ENCODE results near the gene RAD18. TPM values are rescaled to one million over a fixed set of nuclear protein-coding genes. Genes with fewer than 3 reads are reported as not detected.
A peak's percentile ranks its signal among the peaks of the same experiment; 100 is the strongest.

RAD18 gene
- total and polyA plus RNA-seq, 11 donors: 0.76 to 6.1 (median 2.5) TPM

DNA sequence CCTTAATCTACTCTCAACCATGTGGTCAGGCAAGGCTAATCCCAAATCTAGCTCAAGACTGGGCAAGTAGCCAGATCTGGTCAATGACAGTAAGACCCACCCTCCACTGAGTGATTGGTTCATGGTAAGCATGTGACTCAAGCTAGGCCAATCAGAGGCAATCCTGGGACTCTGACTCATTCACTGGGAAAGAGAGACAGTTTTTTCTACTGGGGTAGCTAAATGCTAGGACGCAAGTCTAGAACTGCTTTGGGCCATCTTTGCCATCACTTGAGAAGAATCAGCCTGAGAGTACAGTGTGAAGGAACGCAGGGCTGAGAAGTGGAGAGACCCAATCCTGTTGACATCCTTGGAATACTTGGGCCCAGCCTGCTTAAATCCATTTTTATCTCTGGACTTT is 9.4 kb upstream of the RAD18 start:
- no peak overlapping the region for H3K4me3 ChIP-seq
- no peaks in the 10 kb centered on the region for H3K36me3 ChIP-seq
- H3K27me3 ChIP-seq: peaks cover 0 to 2% (median 0%) of the 10 kb centered on the region in 9 donors
- WGBS, 4 donors: 92 to 96% (median 94%) methylated on average over 2 of the region's 2 CpGs
- intact Hi-C loops (cut with DNase I): loop anchor here in 7 of 10 donors (2.0 to 5.0 kb wide), 2 partner anchors 95 to 330 kb away; no protein-coding TSS in a partner anchor
- no peak for TF ChIP-seq POLR2A (IDR thresholded peaks at IDR 0.05)
- TF ChIP-seq, protein P1, sequence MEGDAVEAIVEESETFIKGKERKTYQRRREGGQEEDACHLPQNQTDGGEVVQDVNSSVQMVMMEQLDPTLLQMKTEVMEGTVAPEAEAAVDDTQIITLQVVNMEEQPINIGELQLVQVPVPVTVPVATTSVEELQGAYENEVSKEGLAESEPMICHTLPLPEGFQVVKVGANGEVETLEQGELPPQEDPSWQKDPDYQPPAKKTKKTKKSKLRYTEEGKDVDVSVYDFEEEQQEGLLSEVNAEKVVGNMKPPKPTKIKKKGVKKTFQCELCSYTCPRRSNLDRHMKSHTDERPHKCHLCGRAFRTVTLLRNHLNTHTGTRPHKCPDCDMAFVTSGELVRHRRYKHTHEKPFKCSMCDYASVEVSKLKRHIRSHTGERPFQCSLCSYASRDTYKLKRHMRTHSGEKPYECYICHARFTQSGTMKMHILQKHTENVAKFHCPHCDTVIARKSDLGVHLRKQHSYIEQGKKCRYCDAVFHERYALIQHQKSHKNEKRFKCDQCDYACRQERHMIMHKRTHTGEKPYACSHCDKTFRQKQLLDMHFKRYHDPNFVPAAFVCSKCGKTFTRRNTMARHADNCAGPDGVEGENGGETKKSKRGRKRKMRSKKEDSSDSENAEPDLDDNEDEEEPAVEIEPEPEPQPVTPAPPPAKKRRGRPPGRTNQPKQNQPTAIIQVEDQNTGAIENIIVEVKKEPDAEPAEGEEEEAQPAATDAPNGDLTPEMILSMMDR (IDR thresholded peaks at IDR 0.05): no peak
- no peaks in the 10 kb centered on the region for H3K9me3 ChIP-seq
- DNase-seq (no peak), ATAC-seq (peak in 2 of 4 donors; percentile 39 to 47)
- H3K27ac ChIP-seq: no peak overlapping the region
- H3K4me1 ChIP-seq: peaks cover 0 to 3% (median 0%) of the 10 kb centered on the region in 12 donors

DNA sequence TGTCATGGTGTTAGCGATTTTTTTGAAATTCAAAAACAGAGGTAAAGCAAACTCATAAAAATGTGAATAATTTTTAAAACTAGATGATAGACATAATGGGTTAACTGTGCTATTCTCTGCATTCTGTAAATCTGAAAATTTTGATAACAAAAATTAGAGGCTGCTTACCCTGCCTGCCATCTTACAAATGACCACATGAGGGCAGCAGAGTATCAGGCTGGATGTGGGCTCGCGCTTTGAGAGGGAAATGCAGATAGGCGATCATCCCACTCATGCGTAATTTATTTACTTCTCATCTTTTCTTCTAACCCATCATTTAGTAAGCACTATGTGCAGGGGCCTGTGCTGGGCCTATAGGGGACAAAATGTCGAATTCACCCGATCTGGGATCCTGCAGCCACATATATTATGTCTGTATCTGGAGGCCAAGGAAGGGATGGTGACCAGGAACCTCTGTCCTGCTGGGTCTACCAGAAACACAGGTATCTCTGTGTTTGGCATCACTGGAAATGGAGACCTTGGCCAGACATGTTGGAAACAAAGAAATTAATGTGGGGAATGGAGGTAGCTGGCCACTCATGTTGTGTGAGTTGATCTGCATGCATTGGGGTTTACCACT is 7.8 kb upstream of the RAD18 start:
- WGBS, 4 donors: 1 to 4% (median 2%) methylated on average over 7 of the region's 7 CpGs
- intact Hi-C loops (cut with DNase I): loop anchor here (1.0 to 5.0 kb wide), 4 partner anchors 96 to 332 kb away; no protein-coding TSS in a partner anchor
- DNase-seq (peak in 3 of 5 donors; percentile 43 to 56 (median 54)), ATAC-seq (peak; percentile 5 to 70 (median 64))
- TF ChIP-seq POLR2A (IDR thresholded peaks at IDR 0.05): no peak
- TF ChIP-seq, protein P1 (IDR thresholded peaks at IDR 0.05): peak; percentile 94 to 100 (median 99)
- Histone ChIP-seq H3K36me3 (no peaks in the 10 kb centered on the region), H3K9me3 (no peaks in the 10 kb centered on the region), H3K4me1 (peaks cover 0 to 3% (median 0%) of the 10 kb centered on the region in 12 donors), H3K27ac (no peak overlapping the region), H3K27me3 (peaks cover 0 to 6% (median 0%) of the 10 kb centered on the region in 9 donors), H3K4me3 (no peak overlapping the region)

DNA sequence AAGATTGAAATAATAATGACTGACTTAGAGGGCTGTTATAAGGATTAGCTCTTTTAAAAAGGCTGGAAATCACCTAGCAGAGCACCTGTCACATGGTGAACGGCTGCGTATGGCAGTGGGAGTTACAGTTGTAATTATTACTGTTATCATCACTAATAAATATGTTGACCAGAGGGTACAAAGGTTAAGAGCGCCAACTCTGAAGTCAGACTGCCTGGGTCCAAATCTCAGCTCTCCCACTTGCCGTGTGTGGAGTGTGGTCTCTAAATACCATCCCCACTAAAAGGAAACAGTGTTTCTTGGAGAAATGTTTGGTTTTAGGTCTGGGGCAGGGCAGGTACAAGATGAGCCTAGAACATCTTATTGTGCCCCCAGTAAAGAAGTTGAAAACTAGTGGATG is 6.0 kb upstream of the RAD18 start:
- Histone ChIP-seq H3K27ac (no peak overlapping the region), H3K4me3 (no peak overlapping the region), H3K4me1 (peaks cover 0 to 3% (median 0%) of the 10 kb centered on the region in 12 donors), H3K36me3 (no peaks in the 10 kb centered on the region), H3K27me3 (peaks cover 0 to 6% (median 0%) of the 10 kb centered on the region in 9 donors), H3K9me3 (no peaks in the 10 kb centered on the region)
- intact Hi-C loops (cut with DNase I): loop anchor here in 1 of 10 donors (10.0 kb wide), 1 partner anchor 204 kb away; the partner anchor contains the start of gene OXTR
- WGBS, 4 donors: 70 to 80% (median 78%) methylated on average over 4 of the region's 4 CpGs
- ATAC-seq: no peak
- TF ChIP-seq POLR2A (IDR thresholded peaks at IDR 0.05): no peak
- TF ChIP-seq, protein P1 (IDR thresholded peaks at IDR 0.05): no peak
- no peak for DNase-seq

DNA sequence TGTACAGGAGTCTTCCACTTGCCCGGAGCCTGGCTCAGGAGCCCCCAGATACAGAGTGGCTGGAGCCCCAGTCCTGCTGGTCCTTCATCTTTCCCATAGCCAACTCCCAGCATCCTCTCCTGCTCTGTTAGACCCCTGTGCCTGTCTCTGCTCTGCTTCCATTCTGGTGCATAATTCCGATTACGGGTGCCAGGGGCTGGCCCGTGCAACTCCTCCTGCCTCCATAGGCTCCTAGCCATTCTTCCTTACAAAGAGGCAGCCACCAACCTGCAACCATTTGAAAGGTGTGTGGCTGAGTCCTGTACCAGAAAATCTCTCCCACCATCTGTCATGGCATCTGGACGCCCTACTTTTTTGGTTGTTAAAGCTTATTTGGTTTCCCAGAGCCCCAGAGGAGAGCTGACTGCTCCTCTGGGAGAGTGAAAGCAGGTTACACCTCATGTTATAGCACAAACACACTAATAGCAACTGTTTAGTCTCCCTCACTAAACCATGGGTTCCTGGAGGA is 5.2 kb upstream of the RAD18 start:
- WGBS, 4 donors: 74 to 84% (median 81%) methylated on average over 5 of the region's 5 CpGs
- TF ChIP-seq, protein P1 (IDR thresholded peaks at IDR 0.05): no peak
- TF ChIP-seq POLR2A (IDR thresholded peaks at IDR 0.05): no peak
- Histone ChIP-seq H3K9me3 (no peaks in the 10 kb centered on the region), H3K27ac (no peak overlapping the region), H3K36me3 (no peaks in the 10 kb centered on the region), H3K27me3 (peaks cover 0 to 6% (median 0%) of the 10 kb centered on the region in 9 donors), H3K4me3 (no peak overlapping the region), H3K4me1 (peaks cover 0 to 7% (median 3%) of the 10 kb centered on the region in 12 donors)
- ATAC-seq (no peak), DNase-seq (no peak)
- intact Hi-C loops (cut with DNase I): loop anchor here in 1 of 10 donors (10.0 kb wide), 1 partner anchor 204 kb away; the partner anchor contains the start of gene OXTR
